Esophagus squamous epithelium (tissue), 5 donors: ENCODE measurements around the gene SYT1. TPM values are rescaled to one million over a fixed set of nuclear protein-coding genes. Genes with fewer than 3 reads are reported as not detected.

ENCODE experiments used
- DNase-seq: peaks from one replicate; lab custom pipeline; 2025; lab: John Stamatoyannopoulos, UW
- H3K27ac ChIP-seq, 4 donors: fragments of 200-600 bp; sonication (generic); one replicate each; pipeline ENCODE4 v1.5.1; 2016 to 2019; ENCODE audit warnings: mild to moderate bottlenecking in 1 of 4
- H3K27me3 ChIP-seq, 4 donors: fragments of 200-600 bp; sonication (generic); 1 replicate in 3 of 4; 2 replicates in 1 of 4; pipeline versions ENCODE4 v1.5.1 to v1.6.0; 2017 to 2021; ENCODE audit warnings: antibody characterized with exemption in 1 of 4
- H3K36me3 ChIP-seq, 3 donors: fragments of 200-600 bp; sonication (generic); one replicate each; pipeline ENCODE4 v1.5.1; 2016 to 2019
- H3K4me1 ChIP-seq, 3 donors: fragments of 200-600 bp; sonication (generic); one replicate each; pipeline ENCODE4 v1.5.1; 2017 to 2019
- H3K4me3 ChIP-seq, 4 donors: fragments of 200-600 bp; sonication (generic); 1 replicate in 3 of 4; 2 replicates in 1 of 4; pipeline ENCODE4 v1.5.1; 2016 to 2019; ENCODE audit warnings: mild to moderate bottlenecking in 2 of 4, moderate library complexity in 1 of 4
- H3K9me3 ChIP-seq, 3 donors: fragments of 200-600 bp; sonication (generic); one replicate each; pipeline ENCODE4 v1.5.1; 2016 to 2019
- POLR2A ChIP-seq, 4 donors: fragments of 450-650 bp; IDR thresholded peaks; one replicate each; pipeline ENCODE4 v1.6.1; 2017; ENCODE audit warnings: antibody characterized with exemption in 4 of 4, mild to moderate bottlenecking in 4 of 4, moderate library complexity in 3 of 4
- WGBS, 2 donors: methylation state at CpG; one replicate each; pipeline ENCODE4 v1.1.5; 2018; 5-methylcytosine and 5-hydroxymethylcytosine counted together
- intact Hi-C: fragments of 100-400 bp; cut with DNase I; formaldehyde crosslinking; loops from one replicate; pipeline ENCODE4 v1.15.0; 2022
- total RNA-seq, 4 donors: library from RNA; depleted of rRNA; stranded (reverse); fragments of >200 nt; gene quantifications; one replicate each; pipeline ENCODE4 v1.1.0, GENCODE V29; 2016
- TF ChIP-seq, protein P1 (sequence below), 6 experiments: fragments of 450-650 bp in 4 of 6; fragments of 200-600 bp in 2 of 6; sonication (generic) in 2 of 6; IDR thresholded peaks; one replicate each; pipeline ENCODE4 v1.5.1; 2016 to 2019; ENCODE audit warnings: antibody characterized with exemption in 6 of 6, mild to moderate bottlenecking in 4 of 6, moderate library complexity in 4 of 6
- donor health status: DM: yes; HTN: yes; CAD: no.

SYT1 gene
- total RNA-seq, 4 donors from 2014 or later, result 0.26 to 2.7 TPM; not detected in 2

DNA sequence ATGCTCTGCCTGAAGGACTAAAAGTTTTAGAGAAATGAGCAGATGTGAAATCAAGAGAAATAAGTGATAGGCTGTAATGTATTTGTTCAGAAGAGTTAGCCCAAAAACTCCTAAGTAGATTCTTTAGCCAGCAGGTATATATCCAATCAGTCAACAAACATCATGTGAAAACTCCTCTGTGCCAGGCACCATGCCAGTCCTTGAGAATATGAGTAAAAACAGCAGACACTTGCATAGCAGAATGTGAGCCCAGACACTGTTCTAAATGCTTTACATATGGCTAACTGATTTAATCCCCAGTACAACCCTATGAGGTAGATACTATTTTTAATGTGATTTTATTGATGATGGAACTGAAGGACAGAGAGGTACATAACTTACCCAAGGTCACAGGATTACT, 496.4 kb downstream of the SYT1 start:
- DNase-seq, result no peak

GRCh38 chr12:79364197-79364596, 499.6 kb downstream of the SYT1 start:
- TF ChIP-seq POLR2A (IDR thresholded peaks at IDR 0.05), result no peak
- TF ChIP-seq, protein P1, sequence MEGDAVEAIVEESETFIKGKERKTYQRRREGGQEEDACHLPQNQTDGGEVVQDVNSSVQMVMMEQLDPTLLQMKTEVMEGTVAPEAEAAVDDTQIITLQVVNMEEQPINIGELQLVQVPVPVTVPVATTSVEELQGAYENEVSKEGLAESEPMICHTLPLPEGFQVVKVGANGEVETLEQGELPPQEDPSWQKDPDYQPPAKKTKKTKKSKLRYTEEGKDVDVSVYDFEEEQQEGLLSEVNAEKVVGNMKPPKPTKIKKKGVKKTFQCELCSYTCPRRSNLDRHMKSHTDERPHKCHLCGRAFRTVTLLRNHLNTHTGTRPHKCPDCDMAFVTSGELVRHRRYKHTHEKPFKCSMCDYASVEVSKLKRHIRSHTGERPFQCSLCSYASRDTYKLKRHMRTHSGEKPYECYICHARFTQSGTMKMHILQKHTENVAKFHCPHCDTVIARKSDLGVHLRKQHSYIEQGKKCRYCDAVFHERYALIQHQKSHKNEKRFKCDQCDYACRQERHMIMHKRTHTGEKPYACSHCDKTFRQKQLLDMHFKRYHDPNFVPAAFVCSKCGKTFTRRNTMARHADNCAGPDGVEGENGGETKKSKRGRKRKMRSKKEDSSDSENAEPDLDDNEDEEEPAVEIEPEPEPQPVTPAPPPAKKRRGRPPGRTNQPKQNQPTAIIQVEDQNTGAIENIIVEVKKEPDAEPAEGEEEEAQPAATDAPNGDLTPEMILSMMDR (IDR thresholded peaks at IDR 0.05), result no peak
- no peak for DNase-seq
- Histone ChIP-seq H3K27me3 (no peaks in the 10 kb centered on the region), H3K4me3 (no peak overlapping the region), H3K27ac (no peak overlapping the region), H3K4me1 (peaks cover 0 to 6% (median 0%) of the 10 kb centered on the region in 3 donors), H3K9me3 (no peaks in the 10 kb centered on the region), H3K36me3 (no peaks in the 10 kb centered on the region)
- WGBS, 2 donors, result 68 to 76% methylated on average over 4 of the region's 4 CpGs
- intact Hi-C loops, result no loop called here

More for the DNA sequence above, 496.4 kb downstream of the SYT1 start:
- Histone ChIP-seq H3K4me1 (peaks cover 0 to under 1% (median 0%) of the 10 kb centered on the region in 3 donors), H3K27me3 (no peaks in the 10 kb centered on the region), H3K4me3 (no peak overlapping the region), H3K9me3 (no peaks in the 10 kb centered on the region), H3K27ac (no peak overlapping the region), H3K36me3 (no peaks in the 10 kb centered on the region)
- TF ChIP-seq, protein P1 (IDR thresholded peaks at IDR 0.05), result no peak
- TF ChIP-seq POLR2A (IDR thresholded peaks at IDR 0.05), result no peak
- intact Hi-C loops, result no loop called here

- DNase-seq, result no peak
- no peak overlapping the region for H3K4me3 ChIP-seq
- TF ChIP-seq, protein P1 (IDR thresholded peaks at IDR 0.05), result no peak
- TF ChIP-seq POLR2A (IDR thresholded peaks at IDR 0.05), result no peak
- H3K4me1 ChIP-seq, result peaks cover 0 to 6% (median 0%) of the 10 kb centered on the region in 3 donors
- no peaks in the 10 kb centered on the region for H3K9me3 ChIP-seq
- H3K27ac ChIP-seq, result peak overlapping the region in 1 of 4 donors; percentile 38
- intact Hi-C loops, result no loop called here
- H3K27me3 ChIP-seq, result no peaks in the 10 kb centered on the region
- WGBS, 2 donors, result 53 to 100% methylated on average over 1 to 2 of the region's 2 CpGs
- no peaks in the 10 kb centered on the region for H3K36me3 ChIP-seq
Measured at GRCh38 chr12:79366374-79366773, 501.8 kb downstream of the SYT1 start.

DNA sequence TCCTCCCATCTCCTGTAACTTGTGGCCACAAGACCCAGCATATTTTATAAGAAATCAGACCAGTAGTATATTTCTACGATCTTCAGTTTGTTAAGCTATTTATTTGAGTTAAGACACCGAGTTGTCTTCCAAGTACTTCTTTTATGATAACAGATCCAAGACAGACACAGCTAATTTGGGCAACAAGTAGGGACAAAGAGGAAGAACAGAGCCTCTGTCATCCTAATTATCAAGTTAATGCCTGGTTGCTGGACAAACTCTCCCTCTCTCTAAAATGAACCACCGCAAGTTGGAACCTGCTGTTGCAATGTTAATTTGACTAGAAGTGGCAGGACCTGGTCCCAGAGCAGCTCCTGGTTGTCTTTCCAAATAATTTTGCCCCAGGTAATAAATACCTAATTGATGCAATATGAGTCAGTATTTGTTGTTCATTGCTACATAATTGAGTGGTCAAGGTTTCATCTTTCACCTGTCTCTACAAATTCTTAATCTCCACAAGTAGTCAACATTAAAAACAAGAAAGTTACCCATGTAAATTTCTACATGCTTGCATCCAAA, 502.5 kb downstream of the SYT1 start:
- Histone ChIP-seq H3K27ac (peak overlapping the region in 1 of 4 donors; percentile 12), H3K4me3 (no peak overlapping the region), H3K4me1 (peaks cover 0 to 6% (median 0%) of the 10 kb centered on the region in 3 donors), H3K27me3 (no peaks in the 10 kb centered on the region), H3K36me3 (no peaks in the 10 kb centered on the region), H3K9me3 (no peaks in the 10 kb centered on the region)
- no peak for DNase-seq
- WGBS, 2 donors, result 25 to 39% methylated on average over 3 of the region's 3 CpGs
- TF ChIP-seq, protein P1 (IDR thresholded peaks at IDR 0.05), result no peak
- TF ChIP-seq POLR2A (IDR thresholded peaks at IDR 0.05), result no peak
- intact Hi-C loops, result no loop called here

GRCh38 chr12:79370021-79370420, 505.4 kb downstream of the SYT1 start:
- no peaks in the 10 kb centered on the region for H3K36me3 ChIP-seq
- intact Hi-C loops, result no loop called here
- no peak overlapping the region for H3K4me3 ChIP-seq
- no peaks in the 10 kb centered on the region for H3K27me3 ChIP-seq
- peaks cover 0 to 6% (median 0%) of the 10 kb centered on the region in 3 donors for H3K4me1 ChIP-seq
- no peak overlapping the region for H3K27ac ChIP-seq
- no peak for DNase-seq
- TF ChIP-seq, protein P1 (IDR thresholded peaks at IDR 0.05), result no peak
- TF ChIP-seq POLR2A (IDR thresholded peaks at IDR 0.05), result no peak
- H3K9me3 ChIP-seq, result no peaks in the 10 kb centered on the region
- 78 to 91% methylated on average over 2 of the region's 2 CpGs for WGBS, 2 donors
